Activated naive CD4-positive, alpha-beta T cell treated with anti-CD3 and anti-CD28 coated beads, Interleukin-2, amount 50 U/mL, for 24 hours (primary cell): ENCODE measurements around the gene MAPKAP1.

Source experiments
- H3K27ac Mint-ChIP-seq: one replicate; pipeline ENCODE4 v1.8.0; 2021; ENCODE audit warnings: mild to moderate bottlenecking, mixed read lengths
- H3K27me3 Mint-ChIP-seq: one replicate; pipeline ENCODE4 v1.8.0; 2021; ENCODE audit warnings: mixed read lengths
- H3K36me3 Mint-ChIP-seq: one replicate; pipeline ENCODE4 v1.8.0; 2021; ENCODE audit warnings: mixed read lengths
- H3K4me1 Mint-ChIP-seq: one replicate; pipeline ENCODE4 v1.8.0; 2021; ENCODE audit warnings: mixed read lengths
- H3K4me3 Mint-ChIP-seq: one replicate; pipeline ENCODE4 v1.8.0; 2021; ENCODE audit warnings: mild to moderate bottlenecking, mixed read lengths
- H3K9me3 Mint-ChIP-seq: one replicate; pipeline ENCODE4 v1.8.0; 2021; ENCODE audit warnings: mixed read lengths

Gene MAPKAP1

DNA sequence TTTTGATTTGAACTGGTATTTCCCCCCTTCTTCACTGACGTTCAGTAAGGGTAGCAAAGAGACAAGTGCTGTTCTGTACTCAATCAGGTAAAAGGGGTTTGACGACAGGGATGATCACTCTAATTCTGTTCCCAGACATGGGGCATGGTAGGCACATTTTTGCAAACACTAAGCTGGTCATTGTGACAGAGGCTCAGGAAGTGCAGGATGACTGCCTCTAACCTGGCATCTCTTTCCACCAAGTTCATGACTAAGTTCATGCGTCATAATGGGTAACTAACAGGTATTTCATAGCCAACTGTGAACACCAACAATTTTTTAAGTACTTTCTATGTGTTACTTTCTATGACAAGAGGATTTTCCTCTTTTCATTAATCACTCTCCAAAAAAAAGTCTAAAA, 166.5 kb downstream of the MAPKAP1 start:
- Mint-ChIP-seq H3K4me3 (no peak overlapping the region), H3K27ac (no peak overlapping the region), H3K27me3 (no peaks in the 10 kb centered on the region), H3K4me1 (peaks cover 5% of the 10 kb centered on the region), H3K9me3 (no peaks in the 10 kb centered on the region), H3K36me3 (peaks cover 21% of the 10 kb centered on the region)

DNA sequence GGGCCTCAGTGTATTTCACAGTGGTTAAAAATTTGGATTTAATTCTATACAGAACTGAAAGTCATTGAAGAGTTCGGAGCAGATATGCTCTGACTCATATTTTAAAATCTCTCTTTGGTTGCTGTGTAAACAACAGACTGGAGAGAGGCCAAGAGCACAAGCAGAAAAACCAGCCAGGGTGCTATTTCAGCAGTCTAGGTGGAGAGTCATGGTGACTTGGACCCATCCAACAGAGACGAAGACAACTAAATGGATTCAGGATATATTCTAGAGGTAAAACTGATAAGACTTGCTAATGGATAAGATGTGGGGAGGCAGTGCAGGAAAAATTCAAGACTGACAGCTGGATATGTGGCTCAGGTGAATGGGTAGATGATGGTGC, 168.9 kb downstream of the MAPKAP1 start:
- Mint-ChIP-seq H3K9me3 (no peaks in the 10 kb centered on the region), H3K4me3 (no peak overlapping the region), H3K36me3 (peaks cover 21% of the 10 kb centered on the region), H3K27me3 (no peaks in the 10 kb centered on the region), H3K4me1 (peaks cover 5% of the 10 kb centered on the region), H3K27ac (no peak overlapping the region)

DNA sequence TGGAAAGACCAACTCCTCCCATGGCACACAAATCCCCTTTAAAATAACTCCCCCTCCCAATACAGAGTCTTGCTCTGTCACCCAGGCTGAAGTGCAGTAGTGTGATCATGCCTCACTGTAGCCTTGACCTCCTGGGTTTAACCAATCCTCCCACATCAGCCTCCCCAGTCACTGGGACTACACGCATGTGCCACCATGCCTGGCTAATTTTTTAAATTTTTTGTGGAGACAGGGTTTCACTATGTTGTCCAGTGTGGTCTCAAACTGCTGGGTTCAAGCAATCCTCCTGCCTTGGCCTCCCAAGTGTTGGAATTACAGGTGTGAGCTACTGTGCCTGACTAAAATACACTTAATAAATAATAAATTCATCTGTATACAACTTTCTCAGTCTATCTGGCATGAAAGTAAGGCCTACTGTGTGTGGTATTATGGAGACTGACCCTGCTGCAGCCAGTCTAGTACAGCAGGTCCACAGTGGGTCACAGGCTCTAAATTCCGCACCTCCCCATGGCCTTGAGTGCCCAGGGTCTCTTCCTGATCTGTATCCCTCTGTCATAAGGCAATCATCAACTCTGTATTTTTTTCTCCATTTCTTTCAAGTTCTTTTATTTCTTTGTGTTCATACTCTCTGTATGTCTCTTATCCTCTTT, 169.4 kb downstream of the MAPKAP1 start:
- Mint-ChIP-seq H3K9me3 (no peaks in the 10 kb centered on the region), H3K36me3 (peaks cover 19% of the 10 kb centered on the region), H3K4me1 (peaks cover 6% of the 10 kb centered on the region), H3K27me3 (no peaks in the 10 kb centered on the region), H3K27ac (no peak overlapping the region), H3K4me3 (no peak overlapping the region)

- no peak overlapping the region for H3K4me3 Mint-ChIP-seq
- no peaks in the 10 kb centered on the region for H3K27me3 Mint-ChIP-seq
- H3K27ac Mint-ChIP-seq, result no peak overlapping the region
- H3K9me3 Mint-ChIP-seq, result no peaks in the 10 kb centered on the region
- H3K36me3 Mint-ChIP-seq, result peaks cover 13% of the 10 kb centered on the region
- H3K4me1 Mint-ChIP-seq, result peaks cover 13% of the 10 kb centered on the region
Observed at GRCh38 chr9:125536776-125537175, 170.2 kb downstream of the MAPKAP1 start.

DNA sequence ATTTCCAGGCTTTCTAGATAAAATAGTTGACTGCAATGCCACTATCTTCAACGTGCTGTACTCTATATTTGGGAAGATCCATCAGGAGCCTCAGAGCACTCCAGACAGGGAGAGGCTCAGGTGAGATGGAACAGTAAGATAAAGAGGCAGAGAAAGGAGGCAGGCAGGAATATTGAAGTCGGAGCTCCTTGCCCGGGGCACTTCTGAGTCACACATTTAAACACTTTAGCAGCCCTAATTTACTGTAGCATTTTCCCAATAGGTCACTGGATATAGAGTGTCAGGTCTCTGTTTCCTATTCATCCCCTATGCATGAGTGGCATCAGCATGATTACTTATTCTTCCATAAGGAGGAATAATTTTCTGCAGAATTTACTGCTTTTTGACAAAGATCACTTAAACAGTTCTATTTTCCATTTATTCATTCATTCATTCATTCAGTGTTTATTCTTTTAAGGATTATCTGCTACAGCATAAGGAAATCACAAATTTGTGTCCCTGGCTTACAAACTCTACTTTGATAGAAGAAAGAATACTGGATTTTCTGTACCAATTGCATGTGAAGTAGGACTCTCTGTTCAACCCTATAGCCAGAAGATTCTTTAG, 170.7 kb downstream of the MAPKAP1 start:
- Mint-ChIP-seq H3K36me3 (peaks cover 9% of the 10 kb centered on the region), H3K27me3 (no peaks in the 10 kb centered on the region), H3K9me3 (no peaks in the 10 kb centered on the region), H3K27ac (no peak overlapping the region), H3K4me1 (peaks cover 18% of the 10 kb centered on the region), H3K4me3 (no peak overlapping the region)

DNA sequence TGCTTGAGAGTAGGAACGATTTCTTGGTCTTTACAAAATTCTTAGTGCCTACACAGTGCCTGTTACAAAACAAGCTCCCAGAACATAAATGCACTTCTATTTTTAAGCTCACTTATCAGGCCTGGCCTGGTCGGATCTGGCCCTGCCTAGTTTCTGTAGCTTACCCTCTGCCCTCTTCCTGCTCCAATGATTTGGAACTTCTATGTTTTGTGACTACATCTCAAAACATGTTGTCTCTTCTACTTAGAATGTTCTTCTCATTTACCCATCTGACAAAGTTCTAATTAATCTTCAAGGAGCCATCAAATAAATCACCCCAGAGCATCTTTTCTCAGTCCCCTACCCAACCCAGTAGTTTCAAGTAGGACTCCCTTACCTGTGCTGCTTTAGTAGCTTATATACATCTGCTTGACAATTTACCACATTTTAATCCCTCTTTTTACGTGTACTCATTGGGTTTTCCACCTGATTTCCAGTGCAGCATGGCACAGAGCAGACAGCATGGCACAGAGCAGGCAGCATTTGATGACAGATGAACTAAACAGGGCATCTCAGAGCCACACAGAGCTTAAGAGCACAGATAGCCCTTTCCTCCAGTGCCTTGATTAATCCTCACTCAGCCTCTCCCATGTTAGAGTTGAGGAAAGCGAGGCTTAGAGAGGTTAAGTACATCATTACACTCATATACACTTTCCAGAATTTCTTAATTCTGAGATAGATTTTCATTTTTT, 171.9 kb downstream of the MAPKAP1 start:
- Mint-ChIP-seq H3K27me3 (no peaks in the 10 kb centered on the region), H3K36me3 (peaks cover 3% of the 10 kb centered on the region), H3K27ac (no peak overlapping the region), H3K4me3 (no peak overlapping the region), H3K9me3 (no peaks in the 10 kb centered on the region), H3K4me1 (peaks cover 23% of the 10 kb centered on the region)

GRCh38 chr9:125532812-125533594, 174.0 kb downstream of the MAPKAP1 start:
- no peaks in the 10 kb centered on the region for H3K27me3 Mint-ChIP-seq
- peaks cover 34% of the 10 kb centered on the region for H3K4me1 Mint-ChIP-seq
- no peaks in the 10 kb centered on the region for H3K9me3 Mint-ChIP-seq
- H3K36me3 Mint-ChIP-seq, result peaks cover 1% of the 10 kb centered on the region
- H3K27ac Mint-ChIP-seq, result no peak overlapping the region
- no peak overlapping the region for H3K4me3 Mint-ChIP-seq

- H3K4me1 Mint-ChIP-seq, result peaks cover 38% of the 10 kb centered on the region
- no peak overlapping the region for H3K4me3 Mint-ChIP-seq
- no peaks in the 10 kb centered on the region for H3K9me3 Mint-ChIP-seq
- H3K27me3 Mint-ChIP-seq, result no peaks in the 10 kb centered on the region
- H3K36me3 Mint-ChIP-seq, result no peaks in the 10 kb centered on the region
- H3K27ac Mint-ChIP-seq, result no peak overlapping the region
Observed at GRCh38 chr9:125532412-125532811, 174.6 kb downstream of the MAPKAP1 start.

- Mint-ChIP-seq H3K27ac (peak overlapping the region; percentile 49), H3K4me3 (no peak overlapping the region), H3K9me3 (no peaks in the 10 kb centered on the region), H3K36me3 (peaks cover 3% of the 10 kb centered on the region), H3K4me1 (peaks cover 46% of the 10 kb centered on the region), H3K27me3 (no peaks in the 10 kb centered on the region)
Observed at GRCh38 chr9:125529589-125530515, 177.2 kb downstream of the MAPKAP1 start.

DNA sequence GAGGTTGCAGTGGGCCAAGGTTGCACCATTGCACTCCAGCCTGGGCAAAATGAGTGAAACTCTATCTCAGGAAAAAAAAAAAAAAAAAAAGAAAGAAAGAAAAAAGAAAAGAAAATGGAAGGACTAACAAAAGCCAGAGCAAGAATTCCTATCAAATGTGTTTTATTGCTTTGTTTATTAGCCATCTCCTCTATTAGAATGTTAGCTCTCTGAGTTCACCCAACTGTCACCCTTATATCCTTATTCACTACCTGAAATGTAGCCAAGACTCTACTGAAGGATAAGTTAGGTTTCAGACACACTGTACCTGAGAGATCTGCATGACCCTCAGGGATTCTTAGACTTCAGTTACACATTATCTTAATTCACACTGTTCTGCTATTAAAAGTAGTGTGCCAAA, 177.9 kb downstream of the MAPKAP1 start:
- no peaks in the 10 kb centered on the region for H3K9me3 Mint-ChIP-seq

DNA sequence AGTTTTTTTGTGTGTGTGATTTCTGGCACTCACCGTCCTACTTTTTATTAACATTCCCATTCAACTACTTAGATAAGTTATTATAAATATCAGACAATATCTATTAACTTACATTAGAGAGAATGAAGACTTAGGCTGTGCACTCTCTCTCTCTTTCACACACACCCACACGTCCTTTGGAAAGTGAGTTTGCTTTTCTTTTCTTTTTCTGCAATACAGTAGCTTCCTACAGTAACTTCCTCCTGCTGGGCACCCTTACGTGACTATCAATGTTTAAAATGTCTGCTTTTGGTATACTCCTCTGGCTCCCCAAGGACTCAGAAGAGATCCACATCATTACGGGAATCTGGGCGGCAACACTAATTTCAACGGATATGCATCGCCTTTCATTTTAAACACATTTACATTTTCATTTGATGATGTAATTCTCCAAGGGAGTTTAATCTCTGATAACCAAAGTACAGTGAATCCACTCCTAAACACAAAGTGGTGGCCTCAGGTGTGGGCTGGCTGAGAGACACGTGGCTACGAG, 179.5 kb downstream of the MAPKAP1 start:
- peaks cover 9% of the 10 kb centered on the region for H3K36me3 Mint-ChIP-seq
- no peak overlapping the region for H3K27ac Mint-ChIP-seq
- no peaks in the 10 kb centered on the region for H3K27me3 Mint-ChIP-seq
- H3K4me1 Mint-ChIP-seq, result peaks cover 62% of the 10 kb centered on the region
- no peaks in the 10 kb centered on the region for H3K9me3 Mint-ChIP-seq
- H3K4me3 Mint-ChIP-seq, result no peak overlapping the region

More for the DNA sequence above, 177.9 kb downstream of the MAPKAP1 start:
- Mint-ChIP-seq H3K27me3 (no peaks in the 10 kb centered on the region), H3K4me1 (peaks cover 49% of the 10 kb centered on the region), H3K36me3 (peaks cover 6% of the 10 kb centered on the region), H3K4me3 (no peak overlapping the region), H3K27ac (peak overlapping the region; percentile 49)

- Mint-ChIP-seq H3K4me3 (no peak overlapping the region), H3K4me1 (peaks cover 63% of the 10 kb centered on the region), H3K27ac (peak overlapping the region; percentile 36), H3K9me3 (no peaks in the 10 kb centered on the region), H3K36me3 (peaks cover 11% of the 10 kb centered on the region), H3K27me3 (no peaks in the 10 kb centered on the region)
Observed at GRCh38 chr9:125525921-125526631, 180.9 kb downstream of the MAPKAP1 start.

- Mint-ChIP-seq H3K4me1 (peaks cover 60% of the 10 kb centered on the region), H3K36me3 (peaks cover 15% of the 10 kb centered on the region), H3K9me3 (no peaks in the 10 kb centered on the region), H3K27ac (peak overlapping the region; percentile 51), H3K4me3 (no peak overlapping the region), H3K27me3 (no peaks in the 10 kb centered on the region)
Observed at GRCh38 chr9:125524583-125525355, 182.2 kb downstream of the MAPKAP1 start.
